Measurements from ENCODE around the gene RBM6. TPM values are rescaled to one million over a fixed set of nuclear protein-coding genes. Genes with fewer than 3 reads are reported as not detected.

Gene RBM6
- total and polyA plus RNA-seq, 2 of the 4 experiments (the other 2 are of a cell fraction), result 38.5 to 64.6 TPM

- dilution Hi-C loops (cut with HindIII; ENCODE audit: low sequenced_read_pairs, unreplicated experiment), result no loop called here
- Histone ChIP-seq H2BK120ac (ENCODE audit: low read depth, low read length) (peak overlapping the region; percentile 90), H3K4me2 (ENCODE audit: low read depth, low read length) (peak overlapping the region; percentile 32), H3K4me1 (ENCODE audit: control insufficient read depth, insufficient read depth, low read length) (peaks cover 31% of the 10 kb centered on the region), H2BK15ac (ENCODE audit: low read depth, low read length) (peak overlapping the region; percentile 61; the same call in 2 of the 3 replicates), H2AK5ac (ENCODE audit: low read depth, low read length) (peak overlapping the region; percentile 57), H3K56ac (ENCODE audit: extremely low read depth, insufficient read depth, low read length) (no peak overlapping the region), H3K4ac (ENCODE audit: low read depth, low read length) (peak overlapping the region; percentile 86), H3K14ac (replicated peaks; ENCODE audit: low read depth, low read length) (peak overlapping the region; percentile 12), H3K4me3 (ENCODE audit: insufficient read depth, low read depth, low read length) (no peak overlapping the region), H4K91ac (ENCODE audit: insufficient read depth, low read depth, low read length) (peak overlapping the region; percentile 85), H2BK20ac (ENCODE audit: low read depth, low read length) (peak overlapping the region; percentile 48), H3K18ac (ENCODE audit: low read depth, low read length) (peak overlapping the region; percentile 75), H3K36me3 (ENCODE audit: control insufficient read depth, insufficient read depth, low read length) (peaks cover 4% of the 10 kb centered on the region; the same call in 1 of the 2 replicates), H2AK9ac (replicated peaks; ENCODE audit: low read depth, low read length, poor library complexity) (peak overlapping the region; percentile 86), H4K8ac (ENCODE audit: low read depth in 2 of 2, low read length in 2 of 2) (peak overlapping the region in 1 of 2 experiments; percentile 77; a peak in 2 of 4 replicates), H3K27me3 (ENCODE audit: control insufficient read depth, insufficient read depth, low read length) (no peaks in the 10 kb centered on the region), H4K20me1 (ENCODE audit: insufficient read depth, low read length) (peaks cover 17% of the 10 kb centered on the region; the same call in 1 of the 2 replicates), H3K27ac (ENCODE audit: insufficient read depth, low read length) (peak overlapping the region; percentile 8; the same call in 1 of the 2 replicates), H2AFZ (replicated peaks; ENCODE audit: low read length, poor library complexity) (peak overlapping the region; percentile 58), H2BK5ac (ENCODE audit: low read depth, low read length, poor library complexity, severe bottlenecking) (no peak overlapping the region), H3K9me3 (ENCODE audit: control insufficient read depth, insufficient read depth, low read length) (no peaks in the 10 kb centered on the region), H3K9ac (ENCODE audit: low read depth, low read length) (peak overlapping the region; percentile 21; the same call in 1 of the 2 replicates), H3K23ac (ENCODE audit: low read depth, low read length) (no peak overlapping the region), H3K9me1 (ENCODE audit: insufficient read depth, low read length) (peaks cover 20% of the 10 kb centered on the region; the same call in 1 of the 2 replicates), H3K79me1 (ENCODE audit: low read depth in 1 of 2, low read length in 2 of 2) (peaks cover 0 to 12% of the 10 kb centered on the region in 2 experiments; a peak in 1 of 4 replicates), H4K5ac (ENCODE audit: low read depth, low read length) (peak overlapping the region; percentile 82)
- DNase-seq (no peak), ATAC-seq (ENCODE audit: low read depth) (no peak)
- no peak for TF ChIP-seq RAD21 (IDR thresholded peaks at IDR 0.05; ENCODE audit: low read length)
- BruUV-seq (replicated peaks), result no TSS peak
- 80% methylated on average over 1 of the region's 9 CpGs; no CpG with 5 or more reads in 1 of the 2 experiments for WGBS, 2 experiments (ENCODE audit: extremely low coverage in 2 of 2, insufficient read length in 1 of 2)
- ChIA-PET POLR2A (ENCODE audit: unreplicated experiment) (no interaction called here), CTCF (interaction anchor here (0.6 to 1.0 kb wide), 3 partner anchors 63 to 112 kb away, joined by 3 read pairs; no protein-coding TSS in a partner anchor)
- intact Hi-C loops (cut with micrococcal nuclease), result no loop called here
- in situ Hi-C loops (cut with MboI; ENCODE audit: low sequenced_read_pairs), result no loop called here
These were observed 185.8 kb downstream of the RBM6 start for GRCh38 chr3:50125541-50126286.
